OCI-M2 (cell line): ENCODE results near the gene C10orf143.
A peak's percentile ranks its signal among the peaks of the same experiment; 100 is the strongest.
"Not testable (repeated sequence)": the region's sequence is repeated elsewhere in the genome, so short reads cannot be mapped to it uniquely, and the experiment has no call there.

ENCODE experiments used
- DNase-seq: peaks from one replicate; lab custom pipeline; 2025; ENCODE audit not compliant: unreplicated experiment; lab: John Stamatoyannopoulos, UW

The C10orf143 gene

GRCh38 chr10:130110246-130111112, at the start of gene C10orf143:
TSS of gene C10orf143 (minus strand) at chr10:130110830. CDS start at chr10:130110772, 58 bp downstream.
- DNase-seq = peak; percentile 68

GRCh38 chr10:130159192-130159794, 48.7 kb upstream of the C10orf143 start:
- no peak for DNase-seq

GRCh38 chr10:130146042-130146441, 35.4 kb upstream of the C10orf143 start:
- DNase-seq = no peak

- no peak for DNase-seq
These were observed 31.2 kb upstream of the C10orf143 start for GRCh38 chr10:130141878-130142277.

- DNase-seq = no peak
These were observed 30.8 kb upstream of the C10orf143 start for GRCh38 chr10:130141460-130141859.

GRCh38 chr10:130141038-130141437, 30.4 kb upstream of the C10orf143 start:
- no peak for DNase-seq

- DNase-seq = no peak
These were observed 29.8 kb upstream of the C10orf143 start for GRCh38 chr10:130140425-130140824.

GRCh38 chr10:130138479-130138866, 27.8 kb upstream of the C10orf143 start:
- no peak for DNase-seq

- DNase-seq = no peak
These were observed 27.2 kb upstream of the C10orf143 start for GRCh38 chr10:130137659-130138478.

- no peak for DNase-seq
These were observed 26.4 kb upstream of the C10orf143 start for GRCh38 chr10:130137090-130137448.

- DNase-seq = peak; percentile 23
These were observed 25.8 kb upstream of the C10orf143 start, which contains the start of gene GLRX3 for GRCh38 chr10:130136226-130137089. TSS of gene GLRX3 (plus strand) at chr10:130136391. CDS start at chr10:130136421, 30 bp downstream.

GRCh38 chr10:130135676-130136225, 25.1 kb upstream of the C10orf143 start:
- no peak for DNase-seq

- no peak for DNase-seq
These were observed 18.3 kb upstream of the C10orf143 start for GRCh38 chr10:130128922-130129321.

- DNase-seq = no peak
These were observed 17.6 kb upstream of the C10orf143 start for GRCh38 chr10:130128062-130128781.

- DNase-seq = no peak
These were observed 16.9 kb upstream of the C10orf143 start for GRCh38 chr10:130127364-130128061.

- DNase-seq = no peak
These were observed 11.0 kb upstream of the C10orf143 start for GRCh38 chr10:130121486-130122079.

GRCh38 chr10:130117535-130117934, 6.9 kb upstream of the C10orf143 start:
- DNase-seq = not testable (repeated sequence)

- DNase-seq = not testable (repeated sequence)
These were observed 6.3 kb upstream of the C10orf143 start for GRCh38 chr10:130116942-130117341.

GRCh38 chr10:130112821-130113220, 2.2 kb upstream of the C10orf143 start:
- DNase-seq = no peak
